ENCODE results near the gene DYNC2I2.

- TF ChIP-seq EZH2phosphoT487 (IDR thresholded peaks at IDR 0.05; ENCODE audit: borderline replicate concordance, low read length), result no peak
- no peak for TF ChIP-seq CTCF (IDR thresholded peaks at IDR 0.05; ENCODE audit: low read depth, low read length, poor library complexity, severe bottlenecking)
Observed at GRCh38 chr9:128626181-128626580, 30.5 kb downstream of the DYNC2I2 start.

All from DOHH2 (cell line).